NCI-H2081 treated with DMSO at 0.1 percent for 48 hours (cell line): ENCODE data around the gene MICAL2.
A peak's percentile ranks its signal among the peaks of the same experiment; 100 is the strongest.

Experiments
- DNase-seq: peaks from one replicate; lab custom pipeline; 2025; lab: John Stamatoyannopoulos, UW

The MICAL2 gene

DNA sequence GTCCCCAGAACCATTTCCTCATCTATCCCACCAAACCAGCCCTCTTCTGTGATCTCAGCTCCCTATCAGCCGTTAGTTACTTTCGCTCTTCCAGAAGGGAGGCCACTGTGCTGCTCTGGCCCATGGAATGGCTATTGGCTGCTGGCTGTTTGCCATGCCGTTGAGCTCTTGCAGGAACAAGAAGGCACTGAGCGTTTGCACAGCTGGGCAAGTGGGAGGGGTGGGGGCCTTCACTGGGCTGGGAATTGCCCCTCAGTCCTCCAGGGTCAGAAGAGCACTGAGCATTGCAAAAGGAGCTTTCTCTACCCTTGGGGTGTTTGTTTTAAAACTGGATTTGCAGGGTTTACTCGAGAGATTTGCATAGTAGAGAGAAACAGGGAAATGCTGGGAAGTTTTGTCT is 137.9 kb downstream of the MICAL2 start:
- peak; percentile 64 for DNase-seq

GRCh38 chr11:12249590-12250260 is 139.3 kb downstream of the MICAL2 start:
- DNase-seq = peak; percentile 86

DNA sequence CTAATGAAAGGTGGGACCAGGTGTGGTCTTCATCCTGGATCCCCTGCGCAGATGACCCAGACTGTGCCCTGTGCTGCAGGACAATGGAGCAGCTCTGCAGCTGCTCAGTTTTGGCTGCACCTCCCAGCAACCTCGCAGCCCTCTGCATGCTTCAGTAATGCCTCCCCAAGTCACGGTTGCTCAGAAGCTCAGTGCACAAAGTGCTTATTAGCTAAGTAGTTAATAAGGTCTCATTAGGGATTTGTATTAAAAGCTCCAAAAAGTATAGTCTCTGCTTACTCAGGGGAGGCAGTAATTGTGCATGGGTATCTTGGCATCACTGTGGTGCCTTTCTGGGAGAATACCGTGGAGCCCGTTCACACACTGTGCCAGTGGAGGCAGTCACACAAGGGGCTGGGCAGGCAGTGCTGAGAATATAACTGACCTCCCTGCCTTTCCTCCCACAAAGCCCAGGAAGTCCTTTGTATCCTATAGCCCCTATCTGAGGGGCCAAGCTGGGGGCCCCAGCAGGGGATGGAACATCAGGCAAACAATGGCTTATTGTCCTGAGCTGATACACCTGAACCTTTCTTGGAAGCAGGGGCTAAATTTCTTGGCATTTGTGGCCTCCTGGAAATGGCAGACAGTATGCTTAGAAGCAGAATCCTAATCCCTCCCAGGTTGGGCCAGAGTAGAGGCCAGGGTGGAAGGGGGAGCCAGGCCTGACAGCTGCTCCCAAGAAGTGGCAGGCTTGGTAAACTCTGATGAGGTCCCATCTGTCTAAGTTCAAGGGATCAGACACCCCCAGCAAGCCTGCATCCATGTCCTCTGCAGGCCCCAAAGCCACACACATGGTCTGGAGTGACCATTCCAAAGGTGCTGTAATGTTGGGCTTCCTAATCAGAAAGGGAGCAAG is 141.5 kb downstream of the MICAL2 start:
- DNase-seq = no peak

DNA sequence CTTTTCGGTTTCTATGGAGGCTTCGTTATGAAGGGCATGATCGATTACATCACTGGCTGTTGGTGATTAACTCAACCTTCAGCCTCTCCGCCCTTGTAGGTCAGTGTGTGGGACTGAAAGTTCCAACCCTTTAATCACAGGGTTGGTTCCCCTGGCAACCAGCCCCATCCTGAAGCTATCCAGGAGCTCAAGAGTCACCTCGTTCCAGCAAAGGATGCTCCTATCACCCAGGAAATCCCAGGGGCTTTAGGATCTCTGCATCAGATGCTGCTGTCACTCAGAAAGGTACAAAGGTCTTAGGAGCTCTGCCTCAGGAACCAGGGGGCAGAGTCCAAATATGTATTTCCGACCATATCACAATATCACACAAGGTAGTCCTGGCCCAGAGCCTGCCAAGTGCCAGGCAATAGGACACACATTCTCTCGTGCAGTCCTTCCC is 143.5 kb downstream of the MICAL2 start:
- DNase-seq = no peak

- no peak for DNase-seq
These were observed 148.1 kb downstream of the MICAL2 start for GRCh38 chr11:12258451-12258850.

DNA sequence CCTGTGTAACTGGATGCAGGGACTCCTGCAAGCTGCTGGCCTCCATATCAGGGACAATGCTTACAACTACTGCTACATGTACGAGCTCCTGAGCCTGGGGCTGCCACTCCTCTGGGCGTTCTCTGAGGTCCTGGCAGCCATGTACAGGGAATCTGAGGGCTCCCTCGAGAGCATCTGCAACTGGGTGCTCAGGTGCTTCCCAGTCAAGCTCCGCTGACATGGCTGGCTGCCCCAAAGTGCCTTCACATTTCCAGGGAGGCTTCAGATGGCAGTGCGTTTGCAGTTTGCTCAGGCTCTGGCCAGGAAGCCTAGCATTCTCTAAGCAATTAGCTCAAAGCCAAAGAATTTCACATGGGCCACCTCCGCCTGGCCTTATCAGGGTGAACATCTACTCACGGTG is 149.6 kb downstream of the MICAL2 start:
- no peak for DNase-seq

- no peak for DNase-seq
These were observed 150.5 kb downstream of the MICAL2 start for GRCh38 chr11:12260731-12261521.

- no peak for DNase-seq
These were observed 151.2 kb downstream of the MICAL2 start for GRCh38 chr11:12261551-12261950.

GRCh38 chr11:12263141-12263693 is 152.8 kb downstream of the MICAL2 start:
- no peak for DNase-seq

DNA sequence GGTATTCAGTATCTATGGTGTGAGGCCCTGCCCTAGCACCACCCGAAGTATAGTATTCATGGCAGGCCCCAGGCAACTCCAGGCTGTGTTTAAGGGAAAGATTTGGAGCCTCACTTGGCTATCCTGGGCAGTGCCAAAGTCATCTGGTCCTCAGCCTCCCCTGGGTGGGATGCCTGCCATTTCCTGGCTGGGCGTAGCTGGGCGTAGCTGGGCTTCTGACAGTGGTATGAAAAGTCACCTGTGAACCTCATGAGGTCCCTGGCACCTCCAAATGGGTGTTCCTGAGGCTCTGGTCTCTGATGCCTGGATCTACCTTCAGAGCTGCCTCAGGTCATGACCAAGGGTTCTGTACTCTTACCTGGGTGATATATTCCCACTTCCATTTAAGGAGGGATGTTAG is 154.0 kb downstream of the MICAL2 start:
- no peak for DNase-seq

GRCh38 chr11:12266132-12266531 is 155.7 kb downstream of the MICAL2 start:
- no peak for DNase-seq

DNA sequence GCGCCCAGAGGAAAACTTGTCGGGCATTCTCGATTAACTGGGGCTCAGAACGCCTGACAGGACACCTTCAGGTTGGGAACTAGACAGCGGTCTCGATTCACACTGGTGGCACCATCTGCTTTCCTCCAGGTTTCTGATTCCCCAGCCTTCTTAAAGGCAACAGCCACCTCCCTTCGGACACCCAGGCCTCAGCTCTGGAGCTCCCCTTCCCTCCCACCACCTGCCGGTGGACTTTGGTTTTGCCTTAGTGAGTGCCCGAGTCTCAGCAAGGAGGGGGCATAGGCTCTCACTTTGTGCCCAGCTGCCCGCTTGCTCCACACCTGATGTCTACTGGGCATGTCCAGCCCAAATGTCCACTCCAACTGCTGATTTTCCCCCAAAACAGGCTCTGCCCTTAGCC is 156.6 kb downstream of the MICAL2 start:
- no peak for DNase-seq

- DNase-seq = no peak
These were observed 157.5 kb downstream of the MICAL2 start for GRCh38 chr11:12267921-12268320.

- no peak for DNase-seq
These were observed 158.7 kb downstream of the MICAL2 start for GRCh38 chr11:12269104-12269441.

GRCh38 chr11:12269446-12270214 is 159.2 kb downstream of the MICAL2 start:
- DNase-seq = no peak

DNA sequence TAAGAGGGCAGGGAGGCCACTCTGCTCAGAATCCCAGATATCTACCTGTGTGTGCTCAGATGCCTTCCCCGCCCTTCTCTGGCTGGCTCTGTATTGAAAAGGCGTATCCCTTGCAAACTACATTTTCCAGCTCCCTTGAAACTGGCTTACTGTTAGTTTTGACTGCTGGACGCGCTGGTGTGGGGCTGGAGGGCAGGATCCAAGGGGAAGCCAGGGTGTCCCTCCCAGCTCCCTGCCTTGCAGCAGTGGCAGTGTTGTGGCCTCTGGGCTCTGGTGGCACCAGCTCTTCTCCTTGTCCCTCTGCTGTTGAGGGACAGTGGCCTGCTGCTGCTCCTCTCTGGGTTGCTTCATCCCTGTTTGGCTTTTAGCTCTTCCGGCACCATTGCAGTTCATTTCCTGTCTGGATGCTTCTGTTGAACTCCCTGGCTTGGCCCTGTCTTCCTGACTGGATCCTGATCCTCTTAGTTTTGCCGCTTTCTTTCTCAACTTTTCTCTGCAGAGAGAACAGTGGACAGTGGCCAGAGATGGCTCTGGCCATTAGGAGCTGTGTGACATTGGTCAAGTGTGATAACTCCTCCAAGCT is 159.9 kb downstream of the MICAL2 start:
- no peak for DNase-seq

DNA sequence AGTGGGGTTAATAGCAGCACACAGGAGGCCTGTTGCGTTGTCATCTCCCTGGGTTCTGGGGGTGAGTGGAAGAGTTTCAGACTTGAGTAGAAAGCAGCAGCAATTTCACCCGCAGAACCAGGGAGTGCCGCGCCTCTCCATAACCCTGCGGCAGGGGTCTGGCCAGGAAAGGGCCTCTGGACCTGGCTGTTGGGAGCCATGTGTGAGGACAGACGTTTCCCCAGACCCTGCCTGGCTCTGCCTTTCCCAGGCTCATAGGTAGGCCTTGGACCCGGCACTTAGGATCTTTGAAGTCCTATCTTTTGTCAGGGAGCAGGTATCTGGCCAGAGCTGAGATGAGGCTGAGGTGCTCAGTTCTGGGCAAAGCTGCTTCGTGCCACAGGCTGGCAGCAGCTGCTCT is 160.4 kb downstream of the MICAL2 start:
- DNase-seq = no peak

DNA sequence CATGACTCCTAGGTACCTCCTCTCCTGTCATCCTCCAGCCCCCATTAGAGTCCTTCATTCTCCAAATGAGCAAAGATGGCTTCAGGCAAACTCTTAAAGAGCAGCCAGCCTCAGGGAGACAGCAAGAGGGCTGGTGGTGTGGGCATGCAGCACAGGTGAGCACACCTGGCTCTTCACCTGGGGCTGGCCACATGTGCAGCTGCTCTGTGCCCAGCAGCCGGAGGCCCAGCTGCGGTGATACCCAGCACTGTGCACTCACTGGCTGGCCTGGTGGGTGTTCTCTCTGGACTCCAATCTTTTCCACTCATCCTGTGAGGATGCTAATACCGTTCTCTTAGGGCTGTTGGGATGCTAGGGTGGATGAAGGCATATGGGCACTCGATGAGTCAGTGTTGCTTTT is 160.9 kb downstream of the MICAL2 start:
- DNase-seq = no peak

DNA sequence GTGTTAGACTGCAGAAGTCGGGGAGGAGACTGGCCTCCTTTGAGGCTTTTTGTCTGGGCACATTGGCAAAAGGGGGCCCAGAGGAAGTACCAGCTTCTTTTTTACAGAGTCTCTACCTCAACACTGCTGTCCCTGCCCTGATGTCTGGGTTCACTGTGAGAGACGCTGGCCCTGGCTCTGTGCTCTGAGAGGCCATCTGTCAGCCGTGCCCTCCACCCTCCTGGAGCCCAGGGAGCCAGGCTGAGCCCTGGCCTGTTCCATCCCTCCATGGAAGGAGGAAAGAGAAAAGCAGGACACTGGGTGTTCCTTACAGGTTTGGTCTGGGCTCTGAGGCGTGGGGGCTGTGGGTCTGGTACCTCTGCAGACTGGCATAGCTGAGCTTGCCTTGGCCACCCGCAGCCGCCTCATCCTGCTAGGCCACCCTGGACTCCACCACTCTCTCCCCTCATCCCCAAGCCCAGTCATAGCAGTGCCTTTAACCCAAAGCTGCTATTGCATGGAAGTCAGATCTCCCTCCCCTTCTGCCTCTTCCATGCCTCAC is 161.5 kb downstream of the MICAL2 start:
- DNase-seq = no peak

GRCh38 chr11:12272821-12273617 is 162.6 kb downstream of the MICAL2 start:
- DNase-seq = no peak
